Measurements from ENCODE around the gene CMC1.
A peak's percentile ranks its signal among the peaks of the same experiment; 100 is the strongest.

Gene CMC1

DNA sequence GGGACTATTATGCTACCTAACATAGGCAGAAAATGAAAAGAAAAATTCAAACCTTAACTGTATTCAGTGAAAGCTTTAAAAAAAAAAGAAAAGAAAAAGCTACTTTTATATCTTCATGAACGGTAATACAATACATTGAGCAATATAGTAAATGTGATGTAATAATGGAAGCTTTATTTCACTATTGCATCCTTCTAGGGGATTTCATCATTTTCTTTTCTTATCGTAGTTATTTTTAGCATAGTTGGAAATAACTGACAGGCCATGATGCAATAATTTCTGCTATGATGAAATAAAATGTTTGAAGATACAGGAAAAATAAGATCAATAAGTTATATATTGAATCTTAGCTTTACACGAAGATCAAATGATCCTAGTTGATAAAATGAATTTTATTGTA is 66.8 kb downstream of the CMC1 start:
- DNase-seq, result no peak

DNA sequence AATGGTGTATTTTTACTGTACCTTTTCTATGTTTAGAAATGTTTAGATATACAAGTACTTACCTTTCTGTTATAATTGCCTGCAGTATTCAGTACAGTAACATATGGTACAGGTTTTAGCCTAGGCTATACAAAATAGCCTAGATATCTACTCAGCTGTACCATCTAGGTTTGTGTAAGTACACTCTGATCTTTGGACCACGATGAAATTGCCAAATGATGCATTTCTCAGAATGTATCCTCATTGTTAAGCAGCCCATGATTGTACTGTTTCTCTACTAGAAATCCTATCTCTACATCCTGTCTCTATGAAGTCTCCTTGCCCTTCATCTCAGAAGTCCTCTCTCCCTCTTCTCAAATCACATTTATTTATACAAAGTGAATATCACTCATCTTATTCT is 74.3 kb downstream of the CMC1 start:
- no peak for DNase-seq

DNA sequence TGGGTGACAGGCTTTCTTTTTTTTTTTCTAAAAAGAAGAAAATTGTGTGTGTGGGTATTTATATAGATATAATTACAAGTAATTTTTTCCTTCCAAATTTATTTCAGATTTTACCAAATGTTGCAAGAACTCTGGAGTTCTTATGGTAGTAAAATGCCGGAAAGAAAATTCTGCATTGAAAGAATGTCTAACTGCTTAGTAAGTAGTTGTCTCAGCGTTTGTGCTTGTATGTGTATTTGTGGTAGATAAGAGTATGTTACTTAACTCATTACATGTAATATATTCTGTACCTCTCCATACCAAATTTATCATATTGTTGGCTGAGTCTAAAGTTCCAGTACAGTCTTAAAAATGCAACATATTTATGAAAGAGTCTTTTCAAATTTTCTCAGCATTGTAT is 74.8 kb downstream of the CMC1 start:
- no peak for DNase-seq

DNA sequence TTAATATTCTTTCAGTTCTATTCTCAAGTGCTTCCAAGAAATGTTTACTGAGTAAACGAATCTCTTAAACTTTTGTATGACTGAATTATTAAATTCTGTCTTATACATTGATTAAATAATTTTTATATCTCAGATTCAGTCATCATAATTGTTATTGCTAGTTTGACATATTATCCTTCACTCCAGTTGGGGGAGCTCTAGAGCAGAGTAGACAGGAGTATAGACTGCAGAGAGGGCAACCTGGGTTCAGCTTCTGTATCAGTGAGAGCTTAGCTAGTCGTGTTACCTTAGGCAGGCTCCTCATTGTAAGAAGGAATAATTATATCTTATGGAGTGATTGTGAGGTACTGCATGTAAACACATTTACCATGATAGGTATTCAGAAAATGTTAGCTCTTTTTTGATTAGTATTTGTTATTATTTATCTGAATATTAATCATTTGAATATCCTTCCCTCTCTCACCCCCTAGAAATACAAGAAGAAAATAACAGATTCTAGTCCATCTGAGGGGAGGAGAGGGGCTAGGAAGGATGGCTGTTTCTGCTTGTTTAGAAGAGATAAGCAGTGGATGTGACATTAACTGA is 76.1 kb downstream of the CMC1 start:
- peak; percentile 4 for DNase-seq

DNA sequence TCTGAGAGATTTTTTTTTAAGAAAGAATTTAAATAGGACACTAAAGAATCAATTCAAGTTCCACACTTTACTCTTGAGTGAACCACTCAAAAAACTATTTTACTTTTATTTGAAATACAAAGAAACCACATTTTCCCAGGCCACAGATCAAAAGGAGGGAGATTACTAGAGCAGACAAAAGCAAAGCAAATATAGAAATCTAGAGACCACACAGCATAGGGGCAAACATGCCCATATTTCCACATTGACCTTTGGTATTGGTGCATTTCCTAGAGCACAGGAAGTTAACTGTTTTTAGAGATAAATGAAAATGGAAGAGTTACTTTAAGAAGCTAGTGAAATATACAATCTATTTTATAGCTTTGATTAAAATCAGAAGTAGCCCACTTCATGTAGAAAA is 79.6 kb downstream of the CMC1 start:
- no peak for DNase-seq

DNA sequence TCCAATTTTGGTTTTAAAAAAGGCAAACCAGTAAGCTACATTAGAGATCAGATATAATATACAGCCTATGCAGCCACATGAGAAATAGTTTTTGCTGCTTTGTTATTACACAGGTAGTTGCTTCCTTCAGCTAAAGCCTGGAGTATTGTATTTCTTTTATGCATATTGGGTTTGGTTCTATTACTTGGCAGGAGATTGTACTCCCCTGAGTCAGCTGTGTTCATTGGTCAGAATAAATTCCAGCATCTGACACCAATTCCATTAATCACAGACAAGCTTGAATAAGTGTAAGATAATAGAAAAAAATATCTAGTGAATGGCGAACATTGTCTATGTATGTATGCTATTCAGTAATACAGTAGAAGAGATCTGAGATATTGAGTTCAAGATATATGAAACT is 81.0 kb downstream of the CMC1 start:
- no peak for DNase-seq

DNA sequence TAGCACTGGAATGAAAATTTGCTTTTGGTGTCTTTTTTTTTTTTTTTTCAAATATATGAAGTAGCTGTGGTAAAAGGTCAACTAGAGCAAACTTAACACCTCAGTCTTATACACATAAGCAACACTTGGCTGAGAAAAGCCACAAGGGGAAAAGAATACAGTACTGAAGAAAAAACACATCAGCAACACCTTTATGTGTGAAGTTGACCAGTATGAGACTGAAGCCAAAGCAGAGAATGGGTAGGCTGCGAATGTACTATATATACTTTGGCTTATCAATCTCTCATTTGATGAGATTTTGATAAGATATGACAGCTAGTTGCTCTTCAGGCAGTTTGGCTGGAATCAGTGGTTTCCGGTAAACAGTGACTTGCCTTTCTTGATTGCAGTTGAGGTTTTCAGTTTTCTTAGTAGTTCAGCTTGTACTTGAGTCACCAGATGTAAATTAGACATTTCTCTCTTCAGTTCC is 85.1 kb downstream of the CMC1 start:
- DNase-seq, result no peak

DNA sequence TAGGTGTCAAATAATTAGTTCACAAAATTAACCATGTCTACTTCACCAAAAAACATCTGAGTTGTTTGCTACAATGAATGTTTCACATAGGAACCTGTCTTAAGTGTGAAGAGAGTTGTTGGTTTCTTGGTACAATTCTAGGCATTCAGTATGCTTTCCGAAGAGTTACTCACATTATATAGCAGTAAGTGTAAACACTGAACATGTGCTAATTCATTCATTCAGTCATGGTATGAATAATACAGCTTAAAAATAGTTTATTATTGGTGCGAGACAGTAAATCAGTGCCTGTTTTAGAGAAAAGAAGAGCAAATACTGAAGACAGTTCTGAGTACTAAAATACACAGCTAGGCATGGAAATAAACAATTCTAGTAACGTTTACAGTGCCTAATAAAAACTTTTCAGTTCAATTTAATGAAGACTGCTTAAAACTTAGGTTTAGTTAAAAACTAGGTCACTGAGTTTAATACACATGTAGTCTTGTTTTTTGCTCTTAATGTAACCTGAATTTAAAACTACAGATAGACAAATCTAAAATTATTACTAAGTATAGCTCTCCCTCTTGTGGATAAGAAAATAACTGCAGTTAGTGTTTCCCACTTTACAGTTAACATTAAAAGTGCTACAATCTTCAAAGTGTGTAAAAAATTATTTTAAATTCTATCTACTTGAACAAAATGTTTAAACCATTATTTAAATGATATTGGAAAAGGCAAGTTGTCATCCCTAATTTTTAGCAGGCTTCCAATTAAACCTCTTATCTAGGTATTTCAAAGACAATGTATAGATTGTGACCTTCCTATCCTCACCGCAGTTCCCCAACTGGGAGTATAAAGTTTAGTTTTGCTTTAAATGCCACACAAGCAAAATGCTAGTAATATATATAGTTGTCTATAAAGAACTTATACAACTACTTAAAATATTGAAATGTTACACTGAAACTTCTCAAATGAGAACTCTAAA is 87.1 kb downstream of the CMC1 start:
- no peak for DNase-seq

DNA sequence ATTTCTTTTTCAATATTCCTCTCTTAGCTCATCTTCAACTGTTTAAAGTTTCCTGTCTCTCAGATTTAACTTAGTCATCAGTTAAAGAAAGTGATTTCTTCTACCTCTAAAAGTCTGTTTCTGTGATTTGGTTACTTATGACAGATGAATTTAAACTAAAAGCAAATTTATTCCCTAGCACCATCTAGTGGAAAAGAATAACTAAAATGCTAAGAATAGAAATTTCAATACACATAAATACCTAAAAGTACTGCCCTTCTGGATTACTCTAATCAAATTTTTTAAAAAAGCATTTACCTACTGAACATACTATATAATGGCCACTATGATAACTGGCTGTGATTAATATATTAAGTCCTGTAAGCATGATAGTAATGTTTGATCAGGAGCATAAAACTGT is 93.1 kb downstream of the CMC1 start:
- DNase-seq, result no peak

DNA sequence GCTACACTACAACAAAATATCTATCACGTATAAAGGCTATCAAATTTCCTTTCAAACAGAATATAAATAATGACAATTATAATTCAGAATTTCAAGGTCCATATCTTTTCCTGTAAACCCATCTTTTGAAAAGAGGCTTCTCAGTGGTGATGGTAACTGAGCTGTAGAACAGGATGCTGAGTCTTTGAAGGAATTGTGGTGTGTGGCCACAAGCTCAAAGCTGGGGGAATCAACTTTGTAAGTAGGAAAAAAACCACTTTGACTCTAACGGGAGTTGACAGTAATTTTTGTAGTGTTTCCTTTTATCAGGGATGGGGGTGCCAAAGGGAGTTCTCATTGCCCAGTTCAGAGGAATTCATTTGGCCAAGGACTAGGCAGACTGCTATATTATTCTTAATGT is 93.8 kb downstream of the CMC1 start:
- DNase-seq, result no peak

DNA sequence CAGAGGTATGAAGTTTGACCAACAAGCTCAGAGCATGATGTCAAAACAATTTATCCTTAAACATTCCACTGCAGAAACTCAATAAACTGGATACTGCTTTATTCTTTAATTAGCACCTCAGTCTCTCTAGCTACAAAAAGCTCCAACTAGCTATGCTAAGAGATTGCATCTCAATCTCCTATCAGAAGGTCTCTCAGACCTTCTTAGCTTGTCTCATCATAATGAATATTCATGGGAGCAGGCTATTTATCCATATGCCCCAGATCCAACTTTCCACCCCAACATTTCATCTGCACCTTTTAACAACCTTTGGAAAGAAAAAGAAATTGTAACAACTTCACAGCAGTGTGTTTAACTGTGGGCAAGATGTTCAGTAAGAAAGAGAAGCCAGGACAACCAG is 95.8 kb downstream of the CMC1 start:
- no peak for DNase-seq

DNA sequence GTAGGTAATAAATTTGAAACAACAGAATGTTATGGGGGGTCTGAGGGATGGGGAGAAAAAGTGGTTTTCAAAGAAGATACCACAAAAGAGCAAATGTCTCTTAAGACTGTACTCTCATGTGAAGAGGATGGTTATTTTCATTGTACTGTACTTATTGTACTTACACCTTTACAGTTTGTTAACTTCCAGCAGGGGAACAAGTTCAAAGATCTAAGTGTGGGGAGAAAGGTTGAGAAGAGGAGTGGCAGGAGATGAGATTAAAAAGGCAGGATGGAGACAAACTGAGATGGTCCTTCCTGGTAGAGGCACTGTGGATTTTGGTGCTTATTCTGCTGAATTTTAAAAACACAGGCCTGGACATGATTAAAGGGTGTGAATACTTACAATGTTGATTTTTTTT is 101.7 kb downstream of the CMC1 start:
- no peak for DNase-seq

DNA sequence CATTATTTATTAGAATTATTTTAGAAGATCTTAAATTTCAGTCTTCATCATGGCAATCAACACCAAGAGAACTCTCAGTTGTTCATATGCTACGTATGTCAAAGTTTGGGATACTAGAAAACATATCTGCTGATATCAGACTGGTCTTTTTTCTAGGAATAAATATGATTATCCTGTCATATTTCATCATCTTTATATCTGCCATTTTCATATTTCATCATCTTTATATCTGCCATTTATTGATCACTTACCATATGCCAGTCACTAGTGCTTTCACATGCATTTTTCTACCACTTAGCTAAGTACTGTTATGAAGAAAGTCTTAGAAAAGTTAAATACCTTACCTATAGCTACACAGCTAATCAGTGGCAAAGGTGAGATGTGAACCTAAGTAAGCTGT is 104.3 kb downstream of the CMC1 start:
- no peak for DNase-seq

DNA sequence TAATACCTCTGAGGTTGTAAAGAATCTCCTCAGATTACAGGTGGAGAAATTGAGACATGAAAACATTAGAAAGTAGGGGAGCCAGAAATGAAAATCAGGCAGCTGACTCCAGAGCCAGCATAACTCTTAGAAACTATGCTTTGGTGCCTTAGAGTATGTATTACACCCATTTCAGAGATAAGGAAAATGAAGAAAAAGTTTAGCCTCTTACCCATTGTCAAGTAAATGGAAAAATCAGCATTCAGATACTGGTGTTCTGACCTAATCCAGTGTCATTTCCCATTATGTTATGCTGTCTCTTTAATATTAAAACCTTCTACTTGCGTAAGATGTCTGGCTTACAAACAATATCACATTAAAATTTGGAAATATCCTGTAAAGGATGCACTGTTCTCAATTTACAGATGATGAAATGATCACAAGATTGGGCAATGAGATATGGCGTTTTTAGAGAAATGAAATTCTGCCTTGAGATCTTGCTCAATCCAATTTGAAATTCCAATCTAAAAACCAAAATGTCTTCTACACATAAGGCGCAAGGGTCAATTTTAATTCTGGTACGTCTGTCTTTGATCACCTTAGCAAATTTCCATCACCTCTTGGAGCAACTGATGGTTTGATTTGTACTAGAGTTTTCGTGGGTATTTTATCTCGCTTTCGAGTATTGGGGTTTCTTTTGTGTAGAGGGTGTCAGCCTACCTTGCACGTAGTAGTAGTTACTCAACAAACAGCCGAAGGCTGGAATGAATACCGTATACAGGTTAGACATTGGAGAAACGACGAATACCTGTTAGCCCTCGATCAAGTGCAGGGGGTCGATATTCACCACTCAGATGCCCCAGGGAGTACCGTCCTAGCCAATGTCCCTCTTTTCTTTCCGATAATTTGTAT is 106.2 kb downstream of the CMC1 start:
- no peak for DNase-seq

DNA sequence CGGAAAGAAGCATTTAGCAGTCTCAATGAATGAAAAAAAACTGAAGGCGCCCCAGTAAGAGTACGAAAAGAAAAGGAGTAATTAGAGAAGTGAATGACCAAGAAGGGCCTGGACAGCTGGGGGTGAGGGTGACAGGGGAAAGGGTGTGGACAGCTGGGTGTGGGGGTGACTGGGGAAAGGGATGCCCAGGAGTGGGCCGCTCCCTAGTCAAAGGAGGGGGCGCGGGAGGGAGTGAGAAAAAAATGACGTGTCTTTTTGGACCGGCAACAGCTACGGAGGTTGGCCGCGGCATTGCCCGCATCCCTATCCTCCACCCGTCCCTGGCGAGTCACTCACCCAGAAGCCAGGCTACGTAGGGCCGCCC is 106.8 kb downstream of the CMC1 start:
- DNase-seq, result no peak

DNA sequence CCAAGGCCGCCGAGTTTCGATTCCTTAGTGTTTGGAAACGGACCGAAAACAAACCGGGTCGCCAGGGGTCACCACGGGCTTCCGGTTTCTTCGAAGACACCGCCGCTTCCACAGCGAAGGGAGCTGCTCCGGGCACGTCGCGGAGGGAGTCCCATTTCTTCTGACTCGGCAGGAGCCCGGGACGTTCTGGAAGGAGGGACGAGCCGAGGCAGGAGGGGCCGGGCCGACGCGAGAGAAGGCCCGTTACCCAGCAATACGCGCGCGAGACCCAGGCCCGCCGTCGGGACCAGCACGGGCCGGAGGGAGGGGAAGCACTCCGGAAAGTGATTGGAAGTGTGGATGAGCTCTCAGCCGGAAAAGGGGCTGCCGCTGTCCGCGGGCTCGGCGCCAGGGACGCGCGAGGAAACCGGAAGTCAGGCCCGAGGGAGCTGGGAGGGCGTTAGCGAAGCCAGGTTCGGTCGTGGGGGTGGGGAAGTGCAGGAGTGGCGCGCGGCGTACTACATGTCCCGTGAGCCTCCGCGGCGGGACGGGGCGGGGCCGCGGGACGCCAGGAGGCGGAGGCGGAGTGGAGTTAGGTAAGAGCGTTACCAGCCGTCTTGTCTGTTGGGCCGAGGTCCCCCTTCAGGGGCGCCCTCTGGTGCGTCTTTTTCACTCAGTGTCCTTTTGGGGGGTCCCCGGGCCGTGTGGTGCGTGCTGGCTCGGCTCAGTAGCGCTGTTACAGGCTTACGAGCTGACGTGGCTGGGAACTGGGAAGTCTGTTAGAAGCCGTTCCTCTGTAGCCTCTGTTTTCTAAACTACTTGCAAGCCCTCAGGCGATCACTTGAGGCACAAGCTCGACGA is 107.4 kb downstream of the CMC1 start, which contains the start of the genes AZI2 and ZCWPW2:
Gene AZI2 (minus strand): TSS at position 196 of the 840 bp plus-strand sequence. CDS start 8,207 bp downstream, outside the sequence.
Gene ZCWPW2 (plus strand): TSS at position 93 of the 840 bp plus-strand sequence. CDS start 64,348 bp downstream, outside the sequence.
- peak; percentile 94 for DNase-seq

DNA sequence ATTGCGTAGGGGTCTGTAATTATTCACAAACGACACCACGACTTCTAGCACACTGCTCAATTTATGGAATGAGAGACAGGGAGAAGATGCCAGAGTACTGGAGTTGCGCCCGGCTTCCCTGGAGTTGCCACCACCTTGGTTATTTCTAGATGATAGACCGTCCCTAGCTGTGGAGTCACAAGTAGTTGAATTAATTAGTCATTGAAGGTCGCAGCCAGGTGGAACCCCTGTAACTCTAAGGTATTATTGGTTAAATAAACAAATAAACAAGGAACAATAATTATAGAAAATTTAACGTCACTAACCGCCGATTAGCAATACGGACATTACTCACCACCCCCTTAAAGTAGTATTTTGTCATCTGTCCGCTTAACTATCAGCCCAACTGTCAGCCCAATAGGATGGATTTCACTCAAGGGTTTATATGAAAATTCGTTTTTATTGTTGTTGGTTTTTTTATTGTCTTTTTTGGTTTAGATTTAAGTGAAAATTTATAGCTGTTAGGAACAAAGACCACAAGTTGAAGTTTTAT is 108.1 kb downstream of the CMC1 start:
- DNase-seq, result no peak

Data from CD4-positive, alpha-beta T cell treated with Interferon gamma for 1 hour (primary cell).